Psoas muscle (tissue), 8 donors: Measurements from ENCODE around the gene NTRK2. TPM values are rescaled to one million over a fixed set of nuclear protein-coding genes. Genes with fewer than 3 reads are reported as not detected.
"Not testable (repeated sequence)": the region's sequence is repeated elsewhere in the genome, so short reads cannot be mapped to it uniquely, and the experiment has no call there.

ENCODE experiments used
- ATAC-seq, 4 donors: fragments of 200-7000 bp; cut with Tn5 transposase; one replicate each; pipeline ENCODE4 v1.9.1; 2020; ENCODE audit warnings: moderate library complexity in 3 of 4, mild to moderate bottlenecking in 2 of 4
- DNase-seq, 2 donors: peaks; one replicate each; pipeline ENCODE4 v3.0.0-alpha.2; 2020
- H3K27ac ChIP-seq: fragments of 200-600 bp; one replicate; pipeline ENCODE4 v1.8.0; 2022
- H3K27me3 ChIP-seq, 3 donors: fragments of 200-600 bp in 1 of 3; one replicate each; pipeline versions ENCODE4 v1.6.1 to v1.8.0; 2013 to 2022; ENCODE audit warnings: low read length in 2 of 3, mild to moderate bottlenecking in 2 of 3, moderate library complexity in 1 of 3; ENCODE audit not compliant: insufficient read depth in 3 of 3
- H3K36me3 ChIP-seq, 2 donors: fragments of 200-600 bp in 1 of 2; one replicate each; pipeline versions ENCODE4 v1.6.1 to v1.8.0; 2013 to 2022; ENCODE audit warnings: low read depth in 1 of 2, mild to moderate bottlenecking in 1 of 2, moderate library complexity in 1 of 2; ENCODE audit not compliant: insufficient read depth in 1 of 2
- H3K4me1 ChIP-seq: fragments of 200-600 bp; one replicate; pipeline ENCODE4 v1.8.0; 2022
- H3K4me3 ChIP-seq: fragments of 200-600 bp; one replicate; pipeline ENCODE4 v1.8.0; 2022; ENCODE audit warnings: mild to moderate bottlenecking
- H3K9me3 ChIP-seq: fragments of 200-600 bp; one replicate; pipeline ENCODE4 v1.8.0; 2022
- CTCF ChIP-seq: fragments of 200-600 bp; IDR thresholded peaks from one replicate; pipeline ENCODE4 v1.8.0; 2022; ENCODE audit warnings: antibody characterized with exemption
- WGBS, 3 donors: extraction: QIAGEN DNeasy Blood & Tissue Kit; methylation state at CpG; one replicate each; pipeline versions ENCODE4 v1.1.6 to v1.1.7; 2013; 5-methylcytosine and 5-hydroxymethylcytosine counted together
- intact Hi-C, 2 donors: fragments of 100-400 bp; cut with DNase I; formaldehyde crosslinking; loops; one replicate each; pipeline versions ENCODE4 v1.11.0 to v1.14.2; 2022
- polyA plus RNA-seq, 3 donors: library from polyadenylated mRNA; stranded (reverse); fragments of 200-250 nt; gene quantifications; one replicate each; pipeline ENCODE4 v1.2.3, GENCODE V29; 2013
- total RNA-seq, 4 donors: library from RNA; stranded (reverse); fragmentation: NEBNext Ultra II Directional in 2 of 4; extraction: Animal tissue kit (Norgen Biotek cat#: 25700) in 2 of 4; gene quantifications; one replicate each; pipeline versions ENCODE4 v1.2.1 to v1.2.4, GENCODE V29; 2021 to 2023
- donor health status: healthy with polysubstance abuse.
- donor health status: DM: no; HTN: no; CAD: no; lungs with moderate emphysema.
- donor health status: Bipolar disorder and iron deficiency.
- donor health status: healthy.
- donor health status: DM: yes; HTN: yes; CAD: no.
- donor health status: DM: no; HTN: no; CAD: no.
- donor health status: DM: no; HTN: no; CAD: no.
- donor health status: DM: yes; HTN: yes; CAD: no.

NTRK2 gene
- total and polyA plus RNA-seq, 7 donors, result 0.46 to 3.6 (median 1.4) TPM

GRCh38 chr9:85064811-85065371, 395.4 kb downstream of the NTRK2 start:
- Histone ChIP-seq H3K4me1 (no peaks in the 10 kb centered on the region), H3K9me3 (no peaks in the 10 kb centered on the region), H3K27me3 (no peaks in the 10 kb centered on the region), H3K36me3 (no peaks in the 10 kb centered on the region), H3K4me3 (no peak overlapping the region), H3K27ac (no peak overlapping the region)
- 55 to 70% (median 70%) methylated on average over 1 of the region's 1 CpG for WGBS, 3 donors
- intact Hi-C loops, result no loop called here
- no peak for TF ChIP-seq CTCF
- DNase-seq (no peak), ATAC-seq (no peak)

- Histone ChIP-seq H3K36me3 (no peaks in the 10 kb centered on the region), H3K4me3 (no peak overlapping the region), H3K4me1 (no peaks in the 10 kb centered on the region), H3K27ac (no peak overlapping the region), H3K9me3 (no peaks in the 10 kb centered on the region), H3K27me3 (peaks cover 0 to 3% (median 0%) of the 10 kb centered on the region in 3 donors)
- intact Hi-C loops, result no loop called here
- no peak for ATAC-seq
- no peak for TF ChIP-seq CTCF
- no peak for DNase-seq
- 91 to 97% (median 93%) methylated on average over 3 of the region's 3 CpGs for WGBS, 3 donors
These were observed 398.3 kb downstream of the NTRK2 start for GRCh38 chr9:85067792-85068191.

- H3K27ac ChIP-seq, H3K36me3 ChIP-seq, ATAC-seq, H3K27me3 ChIP-seq, H3K9me3 ChIP-seq, DNase-seq, intact Hi-C loops, H3K4me1 ChIP-seq, H3K4me3 ChIP-seq: not testable (repeated sequence)
- 91 to 93% (median 92%) methylated on average over 3 of the region's 3 CpGs for WGBS, 3 donors
These were observed 399.9 kb downstream of the NTRK2 start for GRCh38 chr9:85069421-85069820.
